ENCODE results near the gene HDDC3.

DNA sequence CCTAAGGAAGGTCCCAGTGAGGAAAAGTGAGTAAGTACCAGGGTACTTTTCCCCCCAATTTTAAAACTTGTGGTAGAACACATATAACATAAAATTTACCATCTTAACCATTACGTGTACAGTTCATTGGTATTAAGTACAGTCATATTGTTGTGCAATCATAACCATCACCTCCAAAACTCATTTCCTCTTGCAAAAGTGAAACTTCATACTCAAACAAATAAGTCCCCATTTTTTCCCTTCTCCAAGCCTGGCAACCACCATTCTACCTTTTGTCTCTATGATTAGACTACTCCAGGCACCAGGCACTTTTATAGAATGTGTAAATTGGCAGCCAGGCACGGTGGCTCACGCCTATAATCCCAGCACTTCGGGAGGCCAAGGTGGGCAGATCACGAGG lies 49.8 kb upstream of the HDDC3 start:
- no peak for TF ChIP-seq EP300 (IDR thresholded peaks at IDR 0.05)
- TF ChIP-seq POLR2A (IDR thresholded peaks at IDR 0.05), result no peak

Measured in stomach (tissue), 4 donors.